Panc1 (cell line): ENCODE data around the gene ANKRD60.

ENCODE experiments used
- POLR2AphosphoS5 ChIP-seq: IDR thresholded peaks from 2 replicates; pipeline ENCODE4 v1.6.1; 2012; ENCODE audit warnings: mild to moderate bottlenecking, low read depth, low read length, moderate library complexity
- TF ChIP-seq, protein P1 (sequence below): fragments of 450-650 bp; IDR thresholded peaks from 2 replicates; pipeline ENCODE4 v1.5.1; 2017; ENCODE audit warnings: mild to moderate bottlenecking
- TF ChIP-seq, protein P2 (sequence below), 2 experiments: IDR thresholded peaks; 2 replicates each; pipeline ENCODE4 v1.6.1; 2011 to 2012; ENCODE audit warnings: low read depth in 2 of 2, control low read depth in 1 of 2, low read length in 1 of 2, mild to moderate bottlenecking in 1 of 2, moderate library complexity in 1 of 2; ENCODE audit not compliant: insufficient read depth in 1 of 2

DNA sequence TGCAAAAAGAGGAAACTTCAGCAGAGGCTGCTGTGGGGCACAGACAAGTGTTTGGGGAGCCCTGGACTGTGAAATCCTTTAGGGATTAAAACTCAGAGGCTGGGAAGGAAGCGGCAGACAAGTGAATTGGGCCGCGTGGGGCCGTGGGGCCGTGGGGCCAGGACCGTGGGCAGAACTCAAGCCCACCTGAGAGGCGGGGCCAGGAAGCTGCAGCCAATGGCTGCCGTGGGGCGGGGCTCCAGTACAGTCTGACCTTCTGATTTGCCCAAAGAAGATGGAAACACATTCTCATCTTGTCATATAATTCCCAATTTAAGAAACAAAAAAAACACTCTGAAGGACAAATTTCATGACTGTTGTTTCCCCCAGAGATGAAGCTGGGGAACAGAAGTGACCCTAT, 55.4 kb downstream of the ANKRD60 start:
- no peak for TF ChIP-seq POLR2AphosphoS5
- TF ChIP-seq, protein P1, sequence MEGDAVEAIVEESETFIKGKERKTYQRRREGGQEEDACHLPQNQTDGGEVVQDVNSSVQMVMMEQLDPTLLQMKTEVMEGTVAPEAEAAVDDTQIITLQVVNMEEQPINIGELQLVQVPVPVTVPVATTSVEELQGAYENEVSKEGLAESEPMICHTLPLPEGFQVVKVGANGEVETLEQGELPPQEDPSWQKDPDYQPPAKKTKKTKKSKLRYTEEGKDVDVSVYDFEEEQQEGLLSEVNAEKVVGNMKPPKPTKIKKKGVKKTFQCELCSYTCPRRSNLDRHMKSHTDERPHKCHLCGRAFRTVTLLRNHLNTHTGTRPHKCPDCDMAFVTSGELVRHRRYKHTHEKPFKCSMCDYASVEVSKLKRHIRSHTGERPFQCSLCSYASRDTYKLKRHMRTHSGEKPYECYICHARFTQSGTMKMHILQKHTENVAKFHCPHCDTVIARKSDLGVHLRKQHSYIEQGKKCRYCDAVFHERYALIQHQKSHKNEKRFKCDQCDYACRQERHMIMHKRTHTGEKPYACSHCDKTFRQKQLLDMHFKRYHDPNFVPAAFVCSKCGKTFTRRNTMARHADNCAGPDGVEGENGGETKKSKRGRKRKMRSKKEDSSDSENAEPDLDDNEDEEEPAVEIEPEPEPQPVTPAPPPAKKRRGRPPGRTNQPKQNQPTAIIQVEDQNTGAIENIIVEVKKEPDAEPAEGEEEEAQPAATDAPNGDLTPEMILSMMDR = no peak
- TF ChIP-seq, protein P2, sequence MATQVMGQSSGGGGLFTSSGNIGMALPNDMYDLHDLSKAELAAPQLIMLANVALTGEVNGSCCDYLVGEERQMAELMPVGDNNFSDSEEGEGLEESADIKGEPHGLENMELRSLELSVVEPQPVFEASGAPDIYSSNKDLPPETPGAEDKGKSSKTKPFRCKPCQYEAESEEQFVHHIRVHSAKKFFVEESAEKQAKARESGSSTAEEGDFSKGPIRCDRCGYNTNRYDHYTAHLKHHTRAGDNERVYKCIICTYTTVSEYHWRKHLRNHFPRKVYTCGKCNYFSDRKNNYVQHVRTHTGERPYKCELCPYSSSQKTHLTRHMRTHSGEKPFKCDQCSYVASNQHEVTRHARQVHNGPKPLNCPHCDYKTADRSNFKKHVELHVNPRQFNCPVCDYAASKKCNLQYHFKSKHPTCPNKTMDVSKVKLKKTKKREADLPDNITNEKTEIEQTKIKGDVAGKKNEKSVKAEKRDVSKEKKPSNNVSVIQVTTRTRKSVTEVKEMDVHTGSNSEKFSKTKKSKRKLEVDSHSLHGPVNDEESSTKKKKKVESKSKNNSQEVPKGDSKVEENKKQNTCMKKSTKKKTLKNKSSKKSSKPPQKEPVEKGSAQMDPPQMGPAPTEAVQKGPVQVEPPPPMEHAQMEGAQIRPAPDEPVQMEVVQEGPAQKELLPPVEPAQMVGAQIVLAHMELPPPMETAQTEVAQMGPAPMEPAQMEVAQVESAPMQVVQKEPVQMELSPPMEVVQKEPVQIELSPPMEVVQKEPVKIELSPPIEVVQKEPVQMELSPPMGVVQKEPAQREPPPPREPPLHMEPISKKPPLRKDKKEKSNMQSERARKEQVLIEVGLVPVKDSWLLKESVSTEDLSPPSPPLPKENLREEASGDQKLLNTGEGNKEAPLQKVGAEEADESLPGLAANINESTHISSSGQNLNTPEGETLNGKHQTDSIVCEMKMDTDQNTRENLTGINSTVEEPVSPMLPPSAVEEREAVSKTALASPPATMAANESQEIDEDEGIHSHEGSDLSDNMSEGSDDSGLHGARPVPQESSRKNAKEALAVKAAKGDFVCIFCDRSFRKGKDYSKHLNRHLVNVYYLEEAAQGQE (IDR thresholded peaks at IDR 0.05; ENCODE audit: insufficient read depth in 1 of 2, low read depth in 2 of 2, low read length in 1 of 2) = no peak
